H9 (cell line): Measurements from ENCODE around the gene IDH2. TPM values are rescaled to one million over a fixed set of nuclear protein-coding genes. Genes with fewer than 3 reads are reported as not detected.

Experiments
- DNase-seq: peaks from one replicate; pipeline ENCODE4 v3.0.0-alpha.2; 2017
- H2AFZ ChIP-seq: one replicate; pipeline ENCODE4 v1.6.1; 2013; ENCODE audit warnings: mild to moderate bottlenecking, low read length, control low read depth, moderate library complexity
- H2AK5ac ChIP-seq: 2 replicates; pipeline ENCODE4 v1.6.1; 2013; ENCODE audit warnings: low read length, control low read depth, mixed read lengths; ENCODE audit not compliant: insufficient read length
- H2BK120ac ChIP-seq: one replicate; pipeline ENCODE4 v1.6.1; 2013; ENCODE audit warnings: low read depth, mild to moderate bottlenecking, low read length, control low read depth, inconsistent platforms; ENCODE audit not compliant: poor library complexity, severe bottlenecking
- H2BK12ac ChIP-seq: 2 replicates; pipeline ENCODE4 v1.6.1; 2013; ENCODE audit warnings: low read length, control low read depth, mixed read lengths, low read depth; ENCODE audit not compliant: insufficient read length
- H2BK15ac ChIP-seq: 2 replicates; pipeline ENCODE4 v1.6.1; 2013; ENCODE audit warnings: low read depth, low read length, control low read depth
- H2BK20ac ChIP-seq: one replicate; pipeline ENCODE4 v1.6.1; 2013; ENCODE audit warnings: low read depth, mild to moderate bottlenecking, low read length, control low read depth, inconsistent platforms; ENCODE audit not compliant: poor library complexity, severe bottlenecking
- H2BK5ac ChIP-seq: 2 replicates; pipeline ENCODE4 v1.6.1; 2013; ENCODE audit warnings: low read length, control low read depth, mixed read lengths; ENCODE audit not compliant: insufficient read length
- H3K14ac ChIP-seq: 2 replicates; pipeline ENCODE4 v1.6.1; 2013; ENCODE audit warnings: low read length, control low read depth; ENCODE audit not compliant: insufficient read depth
- H3K18ac ChIP-seq: 2 replicates; pipeline ENCODE4 v1.6.1; 2013; ENCODE audit warnings: low read depth, mild to moderate bottlenecking, mixed read lengths, low read length, control low read depth; ENCODE audit not compliant: insufficient read length
- H3K23ac ChIP-seq: 2 replicates; pipeline ENCODE4 v1.6.1; 2013; ENCODE audit warnings: low read length, control low read depth, mixed read lengths, low read depth; ENCODE audit not compliant: insufficient read length
- H3K23me2 ChIP-seq: 2 replicates; pipeline ENCODE4 v1.6.1; 2013; ENCODE audit warnings: low read depth, mild to moderate bottlenecking, mixed read lengths, low read length, control low read depth; ENCODE audit not compliant: insufficient read length, poor library complexity, severe bottlenecking
- H3K27ac ChIP-seq: 2 replicates; pipeline ENCODE4 v1.5.1; 2013; ENCODE audit warnings: low read length, control low read depth, mixed read lengths, low read depth; ENCODE audit not compliant: insufficient read length
- H3K27me3 ChIP-seq: 2 replicates; pipeline ENCODE4 v1.6.1; 2013; ENCODE audit warnings: low read length, control low read depth, inconsistent platforms; ENCODE audit not compliant: insufficient read depth
- H3K4ac ChIP-seq: 2 replicates; pipeline ENCODE4 v1.6.1; 2013; ENCODE audit warnings: low read depth, mild to moderate bottlenecking, control low read depth, inconsistent platforms, low read length, moderate library complexity
- H3K4me1 ChIP-seq: 2 replicates; pipeline ENCODE4 v1.6.1; 2013; ENCODE audit warnings: low read length, control low read depth, inconsistent platforms; ENCODE audit not compliant: insufficient read depth
- H3K4me2 ChIP-seq: 2 replicates; pipeline ENCODE4 v1.6.1; 2013; ENCODE audit warnings: low read length, control low read depth, mixed read lengths; ENCODE audit not compliant: insufficient read length, insufficient read depth
- H3K56ac ChIP-seq: 2 replicates; pipeline ENCODE4 v1.6.1; 2013; ENCODE audit warnings: low read depth, mild to moderate bottlenecking, mixed read lengths, low read length, control low read depth; ENCODE audit not compliant: insufficient read length
- H3K79me1 ChIP-seq: 2 replicates; pipeline ENCODE4 v1.6.1; 2013; ENCODE audit warnings: low read depth, mild to moderate bottlenecking, moderate library complexity, low read length, control low read depth, inconsistent platforms; ENCODE audit not compliant: insufficient read depth, poor library complexity, severe bottlenecking
- H3K79me2 ChIP-seq: 2 replicates; pipeline ENCODE4 v1.6.1; 2013; ENCODE audit warnings: low read length, control low read depth, inconsistent platforms; ENCODE audit not compliant: insufficient read depth
- H3K9ac ChIP-seq: 2 replicates; pipeline ENCODE4 v1.6.1; 2013; ENCODE audit warnings: low read length, control low read depth, mixed read lengths; ENCODE audit not compliant: insufficient read length; ENCODE audit errors: extremely low read depth
- H3K9me3 ChIP-seq: one replicate; pipeline ENCODE4 v1.6.1; 2013; ENCODE audit warnings: low read depth, low read length, inconsistent platforms; ENCODE audit not compliant: control insufficient read depth
- H3T11ph ChIP-seq: one replicate; pipeline ENCODE4 v1.6.1; 2013; ENCODE audit warnings: mild to moderate bottlenecking, low read length, control low read depth, inconsistent platforms
- H4K20me1 ChIP-seq: one replicate; pipeline ENCODE4 v1.6.1; 2013; ENCODE audit not compliant: control insufficient read depth, insufficient read length, insufficient read depth
- H4K5ac ChIP-seq: 2 replicates; pipeline ENCODE4 v1.6.1; 2013; ENCODE audit warnings: low read depth, mild to moderate bottlenecking, mixed read lengths, low read length, control low read depth; ENCODE audit not compliant: insufficient read length
- H4K8ac ChIP-seq: replicated peaks from 2 replicates; pipeline ENCODE4 v1.6.1; 2013; ENCODE audit warnings: low read length, control low read depth, mixed read lengths, low read depth; ENCODE audit not compliant: insufficient read length
- H4K91ac ChIP-seq: 2 replicates; pipeline ENCODE4 v1.6.1; 2013; ENCODE audit warnings: low read depth, mild to moderate bottlenecking, moderate library complexity, mixed read lengths, low read length, control low read depth; ENCODE audit not compliant: insufficient read length
- H3K27ac Mint-ChIP-seq, 3 experiments: 2 replicates in 2 of 3; 3 replicates in 1 of 3; pipeline ENCODE4 v1.8.0; 2020 to 2021; ENCODE audit warnings: mixed read lengths in 3 of 3, mild to moderate bottlenecking in 1 of 3, moderate library complexity in 1 of 3
- H3K27me3 Mint-ChIP-seq: 2 replicates; pipeline ENCODE4 v1.8.0; 2021; ENCODE audit warnings: low read depth, mild to moderate bottlenecking, moderate library complexity, mixed read lengths
- H3K36me3 Mint-ChIP-seq, 3 experiments: 2 replicates in 2 of 3; 3 replicates in 1 of 3; pipeline ENCODE4 v1.8.0; 2020 to 2021; ENCODE audit warnings: low read depth in 3 of 3, mixed read lengths in 3 of 3; ENCODE audit not compliant: insufficient read depth in 1 of 3
- H3K4me1 Mint-ChIP-seq, 2 experiments: 2 replicates each; pipeline ENCODE4 v1.8.0; 2020; ENCODE audit warnings: mixed read lengths in 2 of 2
- H3K4me3 Mint-ChIP-seq, 2 experiments: 2 replicates in 1 of 2; 3 replicates in 1 of 2; pipeline ENCODE4 v1.8.0; 2020 to 2021; ENCODE audit warnings: mild to moderate bottlenecking in 2 of 2, mixed read lengths in 2 of 2, moderate library complexity in 1 of 2
- H3K9me3 Mint-ChIP-seq, 2 experiments: 2 replicates in 1 of 2; 3 replicates in 1 of 2; pipeline ENCODE4 v1.8.0; 2020; ENCODE audit warnings: mild to moderate bottlenecking in 2 of 2, mixed read lengths in 2 of 2, moderate library complexity in 1 of 2
- CTCF ChIP-seq: fragments of 200-600 bp; sonication (generic); conservative IDR thresholded peaks from 3 replicates; pipeline ENCODE4 v1.8.0; 2021; ENCODE audit warnings: antibody characterized with exemption, mild to moderate bottlenecking
- WGBS: extraction: QIAGEN DNeasy Blood & Tissue Kit; methylation state at CpG from one replicate; pipeline ENCODE4 v1.1.7; 2013; ENCODE audit warnings: missing lambda C conversion rate, low lambda C conversion rate, mixed read lengths; ENCODE audit not compliant: insufficient read length; ENCODE audit errors: extremely low coverage; 5-methylcytosine and 5-hydroxymethylcytosine counted together
- total RNA-seq: library from RNA; stranded (reverse); gene quantifications from 2 replicates; pipeline ENCODE4 v1.2.1, GENCODE V29; 2021

Gene IDH2
- total RNA-seq, 1 experiment from 2014 or later, result 57.7 TPM

DNA sequence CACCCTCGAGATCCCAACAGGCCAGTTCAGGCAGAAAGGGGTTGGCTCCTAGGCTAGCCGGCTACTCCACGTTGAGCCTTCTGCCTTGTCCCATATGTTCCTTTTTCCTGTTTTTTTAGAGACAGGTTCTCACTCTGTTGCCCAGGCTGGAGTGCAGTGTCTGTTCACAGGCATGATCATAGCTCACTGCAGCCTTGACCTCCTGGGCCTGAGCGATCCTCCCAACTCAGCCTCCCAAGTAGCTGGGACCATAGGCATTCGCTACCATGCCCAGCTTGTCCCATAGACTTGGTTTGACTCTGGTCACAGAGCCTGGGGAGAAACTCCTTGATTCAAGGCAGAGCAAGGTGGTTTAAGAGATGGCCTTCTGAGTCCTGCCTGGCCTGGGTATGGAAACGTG is 68.8 kb downstream of the IDH2 start:
- H3K4ac ChIP-seq, result no peak overlapping the region
- no peak overlapping the region for H2BK5ac ChIP-seq
- peak overlapping the region; percentile 78 for H4K91ac ChIP-seq
- Mint-ChIP-seq H3K36me3 (peaks cover 0 to 2% (median 2%) of the 10 kb centered on the region in 3 experiments; a peak in 3 of 7 replicates), H3K27me3 (no peaks in the 10 kb centered on the region; the same call in 1 of the 2 replicates), H3K4me3 (no peak overlapping the region), H3K9me3 (no peaks in the 10 kb centered on the region), H3K4me1 (peaks cover 46 to 55% of the 10 kb centered on the region in 2 experiments), H3K27ac (no peak overlapping the region)
- H2BK15ac ChIP-seq, result no peak overlapping the region
- no peak overlapping the region for H4K8ac ChIP-seq
- H3K9ac ChIP-seq, result no peak overlapping the region
- no peak overlapping the region for H3K4me2 ChIP-seq
- H3K14ac ChIP-seq, result no peak overlapping the region; the same call in 1 of the 2 replicates
- no peak overlapping the region for H2BK20ac ChIP-seq
- no peak overlapping the region for H3K27ac ChIP-seq
- no peak overlapping the region for H2AK5ac ChIP-seq
- H3K18ac ChIP-seq, result peak overlapping the region; percentile 17
- DNase-seq, result no peak
- H3K23me2 ChIP-seq, result no peaks in the 10 kb centered on the region
- WGBS, result no CpG with 5 or more reads among the region's 6 CpGs
- H4K20me1 ChIP-seq, result peaks cover 1% of the 10 kb centered on the region
- H3K79me1 ChIP-seq, result no peaks in the 10 kb centered on the region
- TF ChIP-seq CTCF, result no peak
- H3T11ph ChIP-seq, result no peak overlapping the region
- no peak overlapping the region for H3K23ac ChIP-seq
- 0 out of 2 replicates have a peak, but pooled peaks cover 3% of the 10 kb centered on the region for H3K79me2 ChIP-seq
- H3K27me3 ChIP-seq, result no peaks in the 10 kb centered on the region; the same call in 1 of the 2 replicates
- no peaks in the 10 kb centered on the region for H3K9me3 ChIP-seq
- H3K56ac ChIP-seq, result no peak overlapping the region
- no peak overlapping the region for H2BK120ac ChIP-seq
- no peak overlapping the region for H4K5ac ChIP-seq
- H2BK12ac ChIP-seq, result no peak overlapping the region
- H2AFZ ChIP-seq, result no peak overlapping the region
- H3K4me1 ChIP-seq, result peaks cover 15% of the 10 kb centered on the region; the same call in 1 of the 2 replicates

Other genes starting within 250 kb of the IDH2 start
- gene AP3S2, start 208.5 kb downstream of the IDH2 start, total RNA-seq, result 33.9 and 38.5 TPM in 2 replicates
- gene ARPIN, start 189.5 kb downstream of the IDH2 start, total RNA-seq, result 5.5 and 6.4 TPM in 2 replicates
- gene ZNF710, start 101.1 kb downstream of the IDH2 start, total RNA-seq, result 40.7 and 42.8 TPM in 2 replicates
- 32.5 and 33.2 TPM in 2 replicates for gene SEMA4B, start 98.9 kb upstream of the IDH2 start, total RNA-seq
- gene CIB1, start 131.5 kb upstream of the IDH2 start, total RNA-seq, result 23.0 and 27.8 TPM in 2 replicates
- gene GDPGP1, start 131.7 kb upstream of the IDH2 start, total RNA-seq, result 6.7 and 9.7 TPM in 2 replicates
- not detected in 2 replicates for gene TTLL13, start 147.1 kb upstream of the IDH2 start, total RNA-seq
- 79.2 and 80.2 TPM in 2 replicates for gene NGRN, start 163.2 kb upstream of the IDH2 start, total RNA-seq
- gene ZNF774, start 249.8 kb upstream of the IDH2 start, total RNA-seq, result 1.0 and 2.5 TPM in 2 replicates